H1 (cell line): Measurements from ENCODE around the gene KBTBD3. TPM values are rescaled to one million over a fixed set of nuclear protein-coding genes. Genes with fewer than 3 reads are reported as not detected.

Experiments used
- CTCF ChIA-PET: fragments of 300-600 bp; sonication (Branson Sonifier 250); formaldehyde crosslinking; loops from one replicate; lab custom pipeline; 2021; ENCODE audit not compliant: partially characterized antibody; lab: Charles Lee
- POLR2A ChIA-PET: fragments of 300-600 bp; sonication (Branson Sonifier 250); formaldehyde crosslinking; loops from one replicate; lab custom pipeline; 2021; ENCODE audit warnings: inconsistent platforms; ENCODE audit not compliant: partially characterized antibody; lab: Charles Lee
- DNase-seq, 2 experiments: peaks; one replicate each; pipeline versions ENCODE4 v3.0.0 to v3.0.0-alpha.2; 2010 to 2022; ENCODE audit warnings: low spot score in 2 of 2, low read depth in 1 of 2, mixed read lengths in 1 of 2
- FAIRE-seq: peaks from 2 replicates; lab custom pipeline; 2011; peaks lifted over from hg19 to GRCh38; lab: Jason Lieb, UNC
- H2AFZ ChIP-seq: 2 replicates; pipeline ENCODE4 v1.8.1; 2012; ENCODE audit warnings: low read length, inconsistent platforms
- H2AK5ac ChIP-seq: 2 replicates; pipeline ENCODE4 v1.6.1; 2013; ENCODE audit warnings: low read depth, low read length
- H2BK120ac ChIP-seq: replicated peaks from 2 replicates; pipeline ENCODE3; 2013; ENCODE audit warnings: low read depth, low read length, inconsistent platforms
- H2BK12ac ChIP-seq: 2 replicates; pipeline ENCODE4 v1.6.1; 2013; ENCODE audit warnings: low read depth, low read length
- H2BK15ac ChIP-seq: 2 replicates; pipeline ENCODE4 v1.6.1; 2013; ENCODE audit warnings: low read length
- H2BK20ac ChIP-seq: 2 replicates; pipeline ENCODE4 v1.6.1; 2013; ENCODE audit warnings: low read length
- H2BK5ac ChIP-seq: 2 replicates; pipeline ENCODE4 v1.6.1; 2013; ENCODE audit warnings: low read depth, low read length
- H3K14ac ChIP-seq: 2 replicates; pipeline ENCODE4 v1.6.1; 2013; ENCODE audit warnings: inconsistent platforms; ENCODE audit not compliant: insufficient read length
- H3K18ac ChIP-seq: 2 replicates; pipeline ENCODE4 v1.6.1; 2013; ENCODE audit warnings: low read length; ENCODE audit errors: extremely low read depth
- H3K23ac ChIP-seq: 2 replicates; pipeline ENCODE4 v1.6.1; 2013; ENCODE audit warnings: inconsistent platforms; ENCODE audit not compliant: insufficient read length
- H3K23me2 ChIP-seq: 2 replicates; pipeline ENCODE4 v1.6.1; 2013; ENCODE audit warnings: low read depth, low read length
- H3K27ac ChIP-seq: 2 replicates; pipeline ENCODE4 v1.6.1; 2011; ENCODE audit warnings: low read depth, low read length, inconsistent platforms
- H3K27me3 ChIP-seq, 4 experiments: replicated peaks in 1 of 4; 1 replicate in 1 of 4; 2 replicates in 3 of 4; pipeline versions ENCODE4 v1.6.1 to v1.8.1; 2011 to 2013; ENCODE audit warnings: low read length in 3 of 4, mild to moderate bottlenecking in 3 of 4, inconsistent platforms in 2 of 4, mixed read lengths in 2 of 4, moderate library complexity in 1 of 4; ENCODE audit not compliant: control insufficient read depth in 3 of 4, insufficient read depth in 3 of 4; ENCODE audit errors: extremely low read depth in 1 of 4
- H3K36me3 ChIP-seq, 4 experiments: 2 replicates each; pipeline versions ENCODE4 v1.6.1 to v1.8.1; 2011 to 2013; ENCODE audit warnings: mild to moderate bottlenecking in 4 of 4, low read length in 3 of 4, moderate library complexity in 2 of 4, control low read depth in 1 of 4, inconsistent platforms in 1 of 4; ENCODE audit not compliant: insufficient read depth in 4 of 4, control insufficient read depth in 2 of 4
- H3K4ac ChIP-seq: replicated peaks from 2 replicates; pipeline ENCODE3; 2013; ENCODE audit warnings: low read length, low read depth, mixed read lengths, inconsistent platforms; ENCODE audit not compliant: insufficient read length
- H3K4me1 ChIP-seq, 4 experiments: replicated peaks in 1 of 4; 1 replicate in 1 of 4; 2 replicates in 3 of 4; pipeline versions ENCODE4 v1.6.1 to v1.8.1; 2011 to 2013; ENCODE audit warnings: low read length in 3 of 4, inconsistent platforms in 2 of 4, mixed read lengths in 1 of 4; ENCODE audit not compliant: insufficient read depth in 4 of 4, control insufficient read depth in 3 of 4
- H3K4me2 ChIP-seq, 2 experiments: 2 replicates each; pipeline versions ENCODE4 v1.6.1 to v1.8.1; 2011 to 2013; ENCODE audit warnings: low read depth in 2 of 2, low read length in 2 of 2, control low read depth in 1 of 2, inconsistent platforms in 1 of 2, mild to moderate bottlenecking in 1 of 2; ENCODE audit not compliant: insufficient read depth in 1 of 2
- H3K4me3 ChIP-seq, 4 experiments: fragments of 200-600, 300-600 bp in 1 of 4; sonication (generic), shearing (Covaris generic), sonication (Bioruptor Twin) in 1 of 4; 2 replicates each; pipeline versions ENCODE4 v1.5.1 to v1.8.1; 2011 to 2016; ENCODE audit warnings: low read length in 4 of 4, low read depth in 3 of 4, control low read depth in 2 of 4, inconsistent platforms in 2 of 4, mild to moderate bottlenecking in 2 of 4, mixed read lengths in 1 of 4, moderate library complexity in 1 of 4; ENCODE audit not compliant: insufficient read depth in 2 of 4; ENCODE audit errors: extremely low read depth in 1 of 4
- H3K56ac ChIP-seq: replicated peaks from 2 replicates; pipeline ENCODE3; 2013; ENCODE audit warnings: low read depth, mild to moderate bottlenecking, mixed read lengths, low read length, inconsistent platforms; ENCODE audit not compliant: insufficient read length
- H3K79me1 ChIP-seq: 2 replicates; pipeline ENCODE4 v1.6.1; 2013; ENCODE audit warnings: low read depth, low read length, control low read depth
- H3K79me2 ChIP-seq, 2 experiments: 2 replicates each; pipeline versions ENCODE4 v1.6.1 to v1.8.1; 2012 to 2013; ENCODE audit warnings: low read length in 2 of 2, mild to moderate bottlenecking in 2 of 2, inconsistent platforms in 1 of 2; ENCODE audit not compliant: insufficient read depth in 2 of 2, control insufficient read depth in 1 of 2
- H3K9ac ChIP-seq, 4 experiments: replicated peaks in 1 of 4; 1 replicate in 1 of 4; 2 replicates in 3 of 4; pipeline versions ENCODE4 v1.6.1 to v1.8.1; 2011 to 2013; ENCODE audit warnings: low read depth in 3 of 4, low read length in 3 of 4, control low read depth in 2 of 4, mild to moderate bottlenecking in 2 of 4, moderate library complexity in 2 of 4, inconsistent platforms in 1 of 4; ENCODE audit errors: extremely low read depth in 1 of 4
- H3K9me3 ChIP-seq, 2 experiments: 2 replicates each; pipeline versions ENCODE4 v1.6.1 to v1.8.1; 2012 to 2013; ENCODE audit warnings: mild to moderate bottlenecking in 2 of 2, moderate library complexity in 2 of 2, control low read depth in 1 of 2, inconsistent platforms in 1 of 2, low read depth in 1 of 2, low read length in 1 of 2, mixed read lengths in 1 of 2; ENCODE audit not compliant: insufficient read depth in 2 of 2
- H4K20me1 ChIP-seq, 2 experiments: replicated peaks in 1 of 2; 2 replicates each; pipeline versions ENCODE3 to v1.8.1; 2011 to 2013; ENCODE audit warnings: inconsistent platforms in 2 of 2, low read length in 2 of 2, mild to moderate bottlenecking in 1 of 2; ENCODE audit not compliant: insufficient read depth in 2 of 2, control insufficient read depth in 1 of 2
- H4K5ac ChIP-seq: 2 replicates; pipeline ENCODE4 v1.6.1; 2013; ENCODE audit warnings: low read length, low read depth, mixed read lengths, inconsistent platforms; ENCODE audit not compliant: insufficient read length
- H4K8ac ChIP-seq: 2 replicates; pipeline ENCODE4 v1.8.0; 2013; ENCODE audit warnings: mild to moderate bottlenecking, moderate library complexity, low read length, inconsistent platforms; ENCODE audit not compliant: insufficient read depth; ENCODE audit errors: extremely low read depth
- H4K91ac ChIP-seq: replicated peaks from 2 replicates; pipeline ENCODE3; 2013; ENCODE audit warnings: low read length, mixed read lengths, inconsistent platforms; ENCODE audit not compliant: insufficient read length
- BCL11A ChIP-seq, 2 experiments: IDR thresholded peaks; one replicate each; pipeline ENCODE4 v1.6.1; 2011; ENCODE audit warnings: low read depth in 2 of 2, low read length in 2 of 2, mild to moderate bottlenecking in 2 of 2
- CBX8 ChIP-seq: fragments of 300-800, 300-1000 bp; sonication (generic); IDR thresholded peaks from 2 replicates; pipeline ENCODE4 v1.7.1; 2016; ENCODE audit warnings: low read depth, low read length, borderline replicate concordance
- CTBP2 ChIP-seq: IDR thresholded peaks from 2 replicates; pipeline ENCODE4 v1.7.0; 2011; ENCODE audit warnings: borderline replicate concordance, mild to moderate bottlenecking, moderate library complexity, mixed read lengths, low read length; ENCODE audit not compliant: insufficient read depth, insufficient read length
- HDAC2 ChIP-seq, 2 experiments: fragments of 300-600 bp in 1 of 2; sonication (generic) in 1 of 2; IDR thresholded peaks; 2 replicates each; pipeline ENCODE4 v1.6.1; 2011 to 2012; ENCODE audit warnings: low read depth in 2 of 2, low read length in 2 of 2, mild to moderate bottlenecking in 2 of 2, moderate library complexity in 2 of 2, borderline replicate concordance in 1 of 2, inconsistent platforms in 1 of 2
- KDM5A ChIP-seq: fragments of 200-600 bp; IDR thresholded peaks from 2 replicates; pipeline ENCODE4 v1.7.1; 2012; ENCODE audit warnings: mild to moderate bottlenecking, low read length, inconsistent platforms, mixed read lengths
- MAFK ChIP-seq: IDR thresholded peaks from 2 replicates; pipeline ENCODE4 v1.6.1; 2012; ENCODE audit warnings: low read depth, mild to moderate bottlenecking, improper control_type of control experiment, low read length
- POLR2AphosphoS5 ChIP-seq: IDR thresholded peaks from 2 replicates; pipeline ENCODE4 v1.6.1; 2011; ENCODE audit warnings: low read depth, low read length
- SIRT6 ChIP-seq: IDR thresholded peaks from one replicate; pipeline ENCODE4 v1.7.1; 2012; ENCODE audit warnings: low read length, inconsistent platforms
- SIX5 ChIP-seq: IDR thresholded peaks from 2 replicates; pipeline ENCODE4 v1.6.1; 2011; ENCODE audit warnings: mild to moderate bottlenecking, low read depth, low read length
- polyA plus RNA-seq, 7 experiments: library from polyadenylated mRNA; depleted of rRNA in 3 of 7; stranded (reverse) in 5 of 7; unstranded in 2 of 7; fragments of >200 nt in 5 of 7; fragments of 200-250 nt in 2 of 7; gene quantifications; 1 replicate in 5 of 7; 2 replicates in 1 of 7; 4 replicates in 1 of 7; pipeline versions ENCODE4 v1.2.1 to v1.2.3, GENCODE V29; 2011 to 2013; ENCODE audit warnings: missing spikeins in 2 of 7, mixed read lengths in 2 of 7
- total RNA-seq: library from RNA; stranded (reverse); fragmentation: NEBNext Ultra II Directional; extraction: Animal tissue kit (Norgen Biotek cat#: 25700); gene quantifications from 2 replicates; pipeline ENCODE4 v1.2.1, GENCODE V29; 2021
- TF ChIP-seq, protein P1 (sequence below): IDR thresholded peaks from 2 replicates; pipeline ENCODE4 v1.6.1; 2012; ENCODE audit warnings: inconsistent platforms
- TF ChIP-seq, protein P2 (sequence below): IDR thresholded peaks from 2 replicates; pipeline ENCODE4 v1.6.1; 2011; ENCODE audit warnings: low read length, improper control_type of control experiment

KBTBD3 gene
- total and polyA plus RNA-seq, 2 of the 8 experiments (the other 6 are each of a cell fraction or from before 2014, with no cell fraction given), result 1.2 to 6.1 TPM

DNA sequence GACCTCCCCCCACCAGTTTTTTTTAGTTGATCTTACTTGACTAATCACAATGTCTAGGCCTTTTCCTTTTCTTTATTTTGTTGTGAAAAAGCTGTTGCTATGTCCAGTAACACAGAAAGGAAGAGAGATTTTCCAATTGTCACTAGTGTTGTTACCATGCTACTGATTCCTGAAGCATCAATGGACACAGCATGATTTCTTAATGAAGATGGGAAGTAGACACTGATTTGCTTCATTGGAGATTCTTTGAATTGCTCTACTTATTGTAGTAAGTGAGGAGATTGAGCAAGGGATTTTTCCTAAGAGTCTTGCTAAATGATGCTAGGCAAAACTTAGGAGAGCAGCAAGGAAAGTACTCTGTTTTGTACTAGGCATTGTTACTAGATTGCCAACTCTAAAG lies 4.9 kb upstream of the KBTBD3 start:
- Histone ChIP-seq H4K5ac (no peak overlapping the region), H2AK5ac (no peak overlapping the region), H3K56ac (no peak overlapping the region), H3K9ac (no peak overlapping the region; a peak in 1 of 7 replicates), H4K91ac (no peak overlapping the region), H2BK20ac (no peak overlapping the region), H3K27me3 (no peaks in the 10 kb centered on the region), H3K27ac (no peak overlapping the region), H3K4ac (no peak overlapping the region), H3K23me2 (no peaks in the 10 kb centered on the region), H3K79me2 (peaks cover 10 to 91% of the 10 kb centered on the region in 2 experiments), H3K4me3 (no peak overlapping the region), H4K20me1 (peaks cover 0 to 4% of the 10 kb centered on the region in 2 experiments), H2AFZ (no peak overlapping the region), H3K4me1 (peaks cover 0 to 3% (median 1%) of the 10 kb centered on the region in 4 experiments; a peak in 1 of 7 replicates), H3K9me3 (no peaks in the 10 kb centered on the region), H2BK15ac (no peak overlapping the region), H3K4me2 (no peak overlapping the region), H3K23ac (no peak overlapping the region), H2BK120ac (no peak overlapping the region), H3K36me3 (peaks cover 0 to 63% (median 27%) of the 10 kb centered on the region in 4 experiments; a peak in 6 of 8 replicates), H2BK12ac (no peak overlapping the region), H4K8ac (no peak overlapping the region), H3K14ac (no peak overlapping the region), H3K79me1 (peaks cover 2% of the 10 kb centered on the region; the same call in 1 of the 2 replicates), H2BK5ac (no peak overlapping the region), H3K18ac (no peak overlapping the region)
- no peak for FAIRE-seq
- POLR2A ChIA-PET, result no interaction called here
- TF ChIP-seq MAFK, result no peak
- TF ChIP-seq, protein P1, sequence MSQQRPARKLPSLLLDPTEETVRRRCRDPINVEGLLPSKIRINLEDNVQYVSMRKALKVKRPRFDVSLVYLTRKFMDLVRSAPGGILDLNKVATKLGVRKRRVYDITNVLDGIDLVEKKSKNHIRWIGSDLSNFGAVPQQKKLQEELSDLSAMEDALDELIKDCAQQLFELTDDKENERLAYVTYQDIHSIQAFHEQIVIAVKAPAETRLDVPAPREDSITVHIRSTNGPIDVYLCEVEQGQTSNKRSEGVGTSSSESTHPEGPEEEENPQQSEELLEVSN, result no peak
- no peak for TF ChIP-seq SIX5
- TF ChIP-seq CTBP2, result no peak
- TF ChIP-seq SIRT6, result no peak
- no peak for TF ChIP-seq HDAC2 (IDR thresholded peaks at IDR 0.05; ENCODE audit: borderline replicate concordance in 1 of 2, low read depth in 2 of 2, low read length in 2 of 2)
- no peak for TF ChIP-seq POLR2AphosphoS5
- TF ChIP-seq, protein P2, sequence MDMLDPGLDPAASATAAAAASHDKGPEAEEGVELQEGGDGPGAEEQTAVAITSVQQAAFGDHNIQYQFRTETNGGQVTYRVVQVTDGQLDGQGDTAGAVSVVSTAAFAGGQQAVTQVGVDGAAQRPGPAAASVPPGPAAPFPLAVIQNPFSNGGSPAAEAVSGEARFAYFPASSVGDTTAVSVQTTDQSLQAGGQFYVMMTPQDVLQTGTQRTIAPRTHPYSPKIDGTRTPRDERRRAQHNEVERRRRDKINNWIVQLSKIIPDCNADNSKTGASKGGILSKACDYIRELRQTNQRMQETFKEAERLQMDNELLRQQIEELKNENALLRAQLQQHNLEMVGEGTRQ, result no peak
- no peak for TF ChIP-seq CBX8
- TF ChIP-seq KDM5A, result no peak
- TF ChIP-seq BCL11A (IDR thresholded peaks at IDR 0.05; ENCODE audit: low read depth in 2 of 2, low read length in 2 of 2), result no peak
- CTCF ChIA-PET, result no interaction called here
- DNase-seq, result no peak
